Activated CD4-positive, CD25-positive, alpha-beta regulatory T cell treated with anti-CD3 and anti-CD28 coated beads, Interleukin-2, amount 50 U/mL, for 24 hours (primary cell): ENCODE data around the gene ST6GALNAC4.

Source experiments
- ATAC-seq, 2 donors: fragments of 150-1000 bp; cut with Tn5 transposase; one replicate each; pipeline ENCODE4 v1.10.0; 2021; ENCODE audit warnings: mild to moderate bottlenecking in 1 of 2, moderate library complexity in 1 of 2

Gene ST6GALNAC4

GRCh38 chr9:127916720-127917581, at the start of gene ST6GALNAC4:
ST6GALNAC4 (minus strand) TSS chr9:127917041; CDS start chr9:127916419, 622 bp downstream.
- ATAC-seq = peak; percentile 93 to 96

GRCh38 chr9:127965953-127966352, 49.1 kb upstream of the ST6GALNAC4 start:
- no peak for ATAC-seq

- ATAC-seq = peak; percentile 23 to 37
These were observed 46.7 kb upstream of the ST6GALNAC4 start for GRCh38 chr9:127963359-127964064.

- no peak for ATAC-seq
These were observed 46.2 kb upstream of the ST6GALNAC4 start for GRCh38 chr9:127963041-127963358.

GRCh38 chr9:127962278-127962677, 45.4 kb upstream of the ST6GALNAC4 start:
- no peak for ATAC-seq

GRCh38 chr9:127961613-127962155, 44.8 kb upstream of the ST6GALNAC4 start:
- ATAC-seq = no peak

- no peak for ATAC-seq
These were observed 44.3 kb upstream of the ST6GALNAC4 start for GRCh38 chr9:127961155-127961490.

- ATAC-seq = no peak
These were observed 43.7 kb upstream of the ST6GALNAC4 start for GRCh38 chr9:127960410-127961154.

GRCh38 chr9:127959841-127960409, 43.1 kb upstream of the ST6GALNAC4 start:
- no peak for ATAC-seq

- no peak for ATAC-seq
These were observed 42.6 kb upstream of the ST6GALNAC4 start for GRCh38 chr9:127959398-127959797.

- ATAC-seq = no peak
These were observed 41.9 kb upstream of the ST6GALNAC4 start for GRCh38 chr9:127958728-127959127.

- peak; percentile 95 to 97 for ATAC-seq
These were observed 38.6 kb upstream of the ST6GALNAC4 start for GRCh38 chr9:127955294-127956015.

GRCh38 chr9:127954831-127955293, 38.0 kb upstream of the ST6GALNAC4 start:
- no peak for ATAC-seq

GRCh38 chr9:127953768-127954505, 37.1 kb upstream of the ST6GALNAC4 start:
- ATAC-seq = no peak

- no peak for ATAC-seq
These were observed 36.3 kb upstream of the ST6GALNAC4 start for GRCh38 chr9:127953154-127953553.

GRCh38 chr9:127950513-127951289, 33.9 kb upstream of the ST6GALNAC4 start:
- no peak for ATAC-seq

GRCh38 chr9:127949827-127950512, 33.1 kb upstream of the ST6GALNAC4 start:
- ATAC-seq = no peak

GRCh38 chr9:127947841-127948710, 31.2 kb upstream of the ST6GALNAC4 start:
- ATAC-seq = no peak

- ATAC-seq = no peak
These were observed 29.9 kb upstream of the ST6GALNAC4 start for GRCh38 chr9:127946728-127947127.
